Breast epithelium (tissue), 4 donors: Measurements from ENCODE around the gene MYH9. TPM values are rescaled to one million over a fixed set of nuclear protein-coding genes. Genes with fewer than 3 reads are reported as not detected.

Experiments used
- DNase-seq, 2 donors: peaks; one replicate each; pipeline ENCODE4 v3.0.0-alpha.2; 2019; ENCODE audit warnings: low spot score in 2 of 2
- H3K27ac ChIP-seq, 2 donors: fragments of 200-600 bp; sonication (generic) in 1 of 2; one replicate each; pipeline ENCODE4 v1.5.1; 2016 to 2019; ENCODE audit warnings: mild to moderate bottlenecking in 1 of 2
- H3K27me3 ChIP-seq, 2 donors: fragments of 200-600 bp; sonication (generic) in 1 of 2; one replicate each; pipeline versions ENCODE4 v1.5.1 to v1.6.0; 2017 to 2019; ENCODE audit warnings: control low read depth in 1 of 2, mild to moderate bottlenecking in 1 of 2
- H3K36me3 ChIP-seq: fragments of 200-600 bp; one replicate; pipeline ENCODE4 v1.5.1; 2019
- H3K4me1 ChIP-seq, 2 donors: fragments of 200-600 bp; sonication (generic); one replicate each; pipeline ENCODE4 v1.5.1; 2016 to 2019; ENCODE audit warnings: control low read depth in 1 of 2
- H3K4me3 ChIP-seq, 3 donors: fragments of 200-600 bp; sonication (generic); 1 replicate in 2 of 3; 2 replicates in 1 of 3; pipeline ENCODE4 v1.5.1; 2016 to 2019; ENCODE audit warnings: mild to moderate bottlenecking in 3 of 3, moderate library complexity in 2 of 3
- H3K9me3 ChIP-seq, 2 donors: fragments of 200-600 bp; sonication (generic) in 1 of 2; one replicate each; pipeline ENCODE4 v1.5.1; 2016 to 2019; ENCODE audit warnings: control low read depth in 1 of 2
- POLR2A ChIP-seq: fragments of 450-650 bp; IDR thresholded peaks from one replicate; pipeline ENCODE4 v1.6.1; 2016; ENCODE audit warnings: antibody characterized with exemption, mild to moderate bottlenecking, moderate library complexity
- POLR2AphosphoS5 ChIP-seq, 3 donors: sonication (generic); formaldehyde crosslinking; IDR thresholded peaks; one replicate each; pipeline ENCODE4 v1.6.1; 2017; ENCODE audit warnings: antibody characterized with exemption in 3 of 3
- intact Hi-C: fragments of 100-400 bp; cut with DNase I; formaldehyde crosslinking; loops from one replicate; pipeline ENCODE4 v1.15.1; 2023; ENCODE audit warnings: low total_unique reads
- total RNA-seq, 3 donors: library from RNA; depleted of rRNA; stranded (reverse); fragments of >200 nt; gene quantifications; one replicate each; pipeline ENCODE4 v1.1.0, GENCODE V29; 2016
- TF ChIP-seq, protein P1 (sequence below), 3 donors: fragments of 450-650 bp; IDR thresholded peaks; one replicate each; pipeline ENCODE4 v1.5.1; 2016 to 2017; ENCODE audit warnings: antibody characterized with exemption in 3 of 3, mild to moderate bottlenecking in 3 of 3, moderate library complexity in 3 of 3

The MYH9 gene
- total RNA-seq, 3 donors from 2014 or later = 169 to 392 (median 268) TPM

DNA sequence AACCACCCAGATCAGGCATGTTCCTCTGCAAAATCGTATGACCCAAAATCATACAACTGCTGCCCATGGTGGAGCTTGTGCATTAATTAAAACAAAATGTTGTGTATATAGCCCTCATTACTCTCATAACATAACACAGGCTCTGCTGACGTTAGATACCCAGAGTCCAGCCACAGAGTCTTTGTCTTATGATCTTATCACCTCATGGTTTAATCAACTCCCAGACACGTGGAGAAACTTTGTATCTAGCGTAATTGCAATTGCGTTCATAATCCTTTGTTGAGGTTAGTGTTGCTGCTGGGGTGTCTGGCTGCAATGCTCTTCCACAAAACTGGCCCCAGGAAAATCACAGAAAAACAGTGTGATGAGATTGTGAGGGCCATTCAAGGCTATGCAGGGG, 139.8 kb downstream of the MYH9 start:
- Histone ChIP-seq H3K36me3 (no peaks in the 10 kb centered on the region), H3K9me3 (no peaks in the 10 kb centered on the region), H3K4me1 (peaks cover 6 to 8% of the 10 kb centered on the region in 2 donors), H3K27me3 (no peaks in the 10 kb centered on the region), H3K4me3 (no peak overlapping the region), H3K27ac (no peak overlapping the region)
- intact Hi-C loops = loop anchor here (5.0 kb wide), 1 partner anchor 1299 kb away; no protein-coding TSS in a partner anchor
- no peak for DNase-seq
- TF ChIP-seq, protein P1, sequence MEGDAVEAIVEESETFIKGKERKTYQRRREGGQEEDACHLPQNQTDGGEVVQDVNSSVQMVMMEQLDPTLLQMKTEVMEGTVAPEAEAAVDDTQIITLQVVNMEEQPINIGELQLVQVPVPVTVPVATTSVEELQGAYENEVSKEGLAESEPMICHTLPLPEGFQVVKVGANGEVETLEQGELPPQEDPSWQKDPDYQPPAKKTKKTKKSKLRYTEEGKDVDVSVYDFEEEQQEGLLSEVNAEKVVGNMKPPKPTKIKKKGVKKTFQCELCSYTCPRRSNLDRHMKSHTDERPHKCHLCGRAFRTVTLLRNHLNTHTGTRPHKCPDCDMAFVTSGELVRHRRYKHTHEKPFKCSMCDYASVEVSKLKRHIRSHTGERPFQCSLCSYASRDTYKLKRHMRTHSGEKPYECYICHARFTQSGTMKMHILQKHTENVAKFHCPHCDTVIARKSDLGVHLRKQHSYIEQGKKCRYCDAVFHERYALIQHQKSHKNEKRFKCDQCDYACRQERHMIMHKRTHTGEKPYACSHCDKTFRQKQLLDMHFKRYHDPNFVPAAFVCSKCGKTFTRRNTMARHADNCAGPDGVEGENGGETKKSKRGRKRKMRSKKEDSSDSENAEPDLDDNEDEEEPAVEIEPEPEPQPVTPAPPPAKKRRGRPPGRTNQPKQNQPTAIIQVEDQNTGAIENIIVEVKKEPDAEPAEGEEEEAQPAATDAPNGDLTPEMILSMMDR (IDR thresholded peaks at IDR 0.05) = no peak
- TF ChIP-seq POLR2AphosphoS5 (IDR thresholded peaks at IDR 0.05) = no peak
- no peak for TF ChIP-seq POLR2A

DNA sequence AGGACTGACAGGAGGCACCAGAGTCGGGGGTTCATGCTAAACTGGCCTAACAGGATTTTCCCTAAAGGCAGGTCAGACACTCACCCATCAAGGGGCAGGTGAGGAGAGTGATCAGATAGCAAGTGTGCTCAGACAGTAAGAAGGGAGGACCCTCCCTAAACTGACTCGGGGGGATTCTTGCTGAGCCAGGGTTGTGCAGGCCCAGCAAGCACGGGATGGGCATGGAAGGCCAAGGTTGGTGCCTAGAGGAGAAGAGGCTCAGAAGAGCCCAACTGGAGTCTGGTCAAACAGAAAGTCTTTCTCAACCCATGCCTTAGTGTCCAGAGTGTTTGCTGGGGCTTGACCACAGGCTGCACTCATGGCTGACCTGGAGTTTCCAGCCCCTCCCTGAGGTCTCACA, 141.0 kb downstream of the MYH9 start:
- Histone ChIP-seq H3K4me1 (peaks cover 6 to 8% of the 10 kb centered on the region in 2 donors), H3K4me3 (no peak overlapping the region), H3K9me3 (no peaks in the 10 kb centered on the region), H3K27ac (peak overlapping the region in 1 of 2 donors; percentile 43), H3K36me3 (no peaks in the 10 kb centered on the region), H3K27me3 (no peaks in the 10 kb centered on the region)
- peak in 1 of 2 donors; percentile 24 for DNase-seq
- TF ChIP-seq POLR2A (no peak), POLR2AphosphoS5 (IDR thresholded peaks at IDR 0.05) (no peak)
- TF ChIP-seq, protein P1 (IDR thresholded peaks at IDR 0.05) = no peak
- intact Hi-C loops = loop anchor here (5.0 kb wide), 1 partner anchor 1301 kb away; no protein-coding TSS in a partner anchor

DNA sequence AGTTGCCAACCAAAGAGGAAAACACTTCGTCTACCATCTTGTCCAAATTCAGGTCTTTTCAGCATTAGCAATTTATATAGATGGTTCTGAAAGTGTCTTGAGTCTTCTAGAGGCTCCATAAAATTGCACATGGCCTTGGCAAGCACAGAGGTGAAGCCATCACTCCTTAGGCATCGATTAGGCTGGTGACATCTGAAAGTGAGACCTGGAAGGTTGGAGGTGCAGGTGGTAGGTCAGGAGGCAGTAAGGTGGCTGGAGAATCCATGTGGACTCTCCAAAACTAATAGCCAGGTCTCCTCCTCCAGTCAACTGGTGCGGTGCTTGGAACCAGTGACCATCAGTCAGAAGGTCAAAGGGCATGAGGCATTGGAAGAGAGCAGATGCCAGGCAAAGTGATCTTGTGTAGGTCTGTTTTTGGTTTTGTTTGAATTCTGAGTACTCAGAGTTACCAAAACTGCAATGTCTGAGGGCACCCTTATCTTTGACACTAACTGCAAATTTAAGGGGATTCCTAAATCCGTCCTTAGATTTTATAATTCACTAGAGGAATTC, 141.9 kb downstream of the MYH9 start:
- TF ChIP-seq POLR2A (no peak), POLR2AphosphoS5 (IDR thresholded peaks at IDR 0.05) (no peak)
- TF ChIP-seq, protein P1 (IDR thresholded peaks at IDR 0.05) = no peak
- no peaks in the 10 kb centered on the region for H3K36me3 ChIP-seq
- intact Hi-C loops = loop anchor here (5.0 kb wide), 1 partner anchor 1301 kb away; no protein-coding TSS in a partner anchor
- peaks cover 6 to 8% of the 10 kb centered on the region in 2 donors for H3K4me1 ChIP-seq
- H3K27ac ChIP-seq = peak overlapping the region in 1 of 2 donors; percentile 91
- no peak for DNase-seq
- no peaks in the 10 kb centered on the region for H3K9me3 ChIP-seq
- H3K27me3 ChIP-seq = no peaks in the 10 kb centered on the region
- H3K4me3 ChIP-seq = no peak overlapping the region

GRCh38 chr22:36244522-36245391, 143.0 kb downstream of the MYH9 start:
- Histone ChIP-seq H3K4me1 (peaks cover 6 to 8% of the 10 kb centered on the region in 2 donors), H3K27ac (peak overlapping the region; percentile 69 to 91), H3K4me3 (no peak overlapping the region), H3K27me3 (no peaks in the 10 kb centered on the region), H3K36me3 (no peaks in the 10 kb centered on the region), H3K9me3 (no peaks in the 10 kb centered on the region)
- TF ChIP-seq, protein P1 (IDR thresholded peaks at IDR 0.05) = no peak
- TF ChIP-seq POLR2AphosphoS5 (IDR thresholded peaks at IDR 0.05) = peak in 1 of 3 donors; percentile 30
- intact Hi-C loops = loop anchor here (5.0 kb wide), 1 partner anchor 1303 kb away; no protein-coding TSS in a partner anchor
- peak in 1 of 2 donors; percentile 30 for DNase-seq

DNA sequence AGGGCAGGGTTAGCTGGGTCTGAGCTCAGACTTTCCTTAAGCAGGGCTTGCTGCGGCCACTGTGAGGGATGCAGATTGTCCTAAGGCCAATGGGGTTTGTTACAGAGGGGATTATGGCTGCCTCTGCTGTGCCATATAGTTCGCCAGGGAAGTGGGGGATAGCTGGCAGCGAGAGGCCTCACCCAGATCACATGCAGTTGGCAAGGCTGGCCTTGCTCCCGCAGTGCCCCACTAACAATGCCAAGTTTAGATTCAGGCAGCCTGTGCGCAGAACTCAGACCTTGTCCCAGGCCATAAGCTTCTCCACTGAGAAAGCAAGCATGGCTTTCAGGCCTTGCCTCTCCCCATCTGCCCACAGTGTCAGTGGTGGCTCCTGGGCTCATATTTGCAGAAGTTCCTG, 143.8 kb downstream of the MYH9 start:
- DNase-seq = peak in 1 of 2 donors; percentile 31
- H3K27me3 ChIP-seq = no peaks in the 10 kb centered on the region
- no peaks in the 10 kb centered on the region for H3K36me3 ChIP-seq
- peak overlapping the region; percentile 69 to 91 for H3K27ac ChIP-seq
- no peaks in the 10 kb centered on the region for H3K9me3 ChIP-seq
- intact Hi-C loops = no loop called here
- H3K4me1 ChIP-seq = peaks cover 6 to 8% of the 10 kb centered on the region in 2 donors
- TF ChIP-seq POLR2A = no peak
- TF ChIP-seq POLR2AphosphoS5 (IDR thresholded peaks at IDR 0.05) = no peak
- TF ChIP-seq, protein P1 (IDR thresholded peaks at IDR 0.05) = no peak
- H3K4me3 ChIP-seq = no peak overlapping the region
